NB4 (cell line): ENCODE data around the gene NRGN.

ENCODE experiments used
- MYC ChIP-seq: IDR thresholded peaks from 2 replicates; pipeline ENCODE4 v1.6.1; 2011; ENCODE audit warnings: low read depth, low read length
- POLR2A ChIP-seq: IDR thresholded peaks from 2 replicates; pipeline ENCODE4 v1.6.1; 2011; ENCODE audit warnings: mild to moderate bottlenecking; ENCODE audit not compliant: insufficient read length; ENCODE audit errors: extremely low read depth
- TF ChIP-seq, protein P1 (sequence below): IDR thresholded peaks from one replicate; pipeline ENCODE4 v1.5.1; 2012; ENCODE audit warnings: low read depth, low read length

- TF ChIP-seq, protein P1, sequence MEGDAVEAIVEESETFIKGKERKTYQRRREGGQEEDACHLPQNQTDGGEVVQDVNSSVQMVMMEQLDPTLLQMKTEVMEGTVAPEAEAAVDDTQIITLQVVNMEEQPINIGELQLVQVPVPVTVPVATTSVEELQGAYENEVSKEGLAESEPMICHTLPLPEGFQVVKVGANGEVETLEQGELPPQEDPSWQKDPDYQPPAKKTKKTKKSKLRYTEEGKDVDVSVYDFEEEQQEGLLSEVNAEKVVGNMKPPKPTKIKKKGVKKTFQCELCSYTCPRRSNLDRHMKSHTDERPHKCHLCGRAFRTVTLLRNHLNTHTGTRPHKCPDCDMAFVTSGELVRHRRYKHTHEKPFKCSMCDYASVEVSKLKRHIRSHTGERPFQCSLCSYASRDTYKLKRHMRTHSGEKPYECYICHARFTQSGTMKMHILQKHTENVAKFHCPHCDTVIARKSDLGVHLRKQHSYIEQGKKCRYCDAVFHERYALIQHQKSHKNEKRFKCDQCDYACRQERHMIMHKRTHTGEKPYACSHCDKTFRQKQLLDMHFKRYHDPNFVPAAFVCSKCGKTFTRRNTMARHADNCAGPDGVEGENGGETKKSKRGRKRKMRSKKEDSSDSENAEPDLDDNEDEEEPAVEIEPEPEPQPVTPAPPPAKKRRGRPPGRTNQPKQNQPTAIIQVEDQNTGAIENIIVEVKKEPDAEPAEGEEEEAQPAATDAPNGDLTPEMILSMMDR = no peak
- no peak for TF ChIP-seq POLR2A
- TF ChIP-seq MYC = no peak
Measured at GRCh38 chr11:124766156-124766555, 26.4 kb downstream of the NRGN start.
